DND-41 (cell line): ENCODE results near the gene DARS2.
A peak's percentile ranks its signal among the peaks of the same experiment; 100 is the strongest.

ENCODE experiments used
- ATAC-seq: fragments of 200-7000 bp; cut with Tn5 transposase; 3 replicates; pipeline ENCODE4 v1.9.1; 2021; ENCODE audit warnings: low read depth; ENCODE audit not compliant: insufficient read depth
- DNase-seq: peaks from one replicate; pipeline ENCODE4 v3.0.0-alpha.2; 2020
- H2AFZ ChIP-seq: 2 replicates; pipeline ENCODE4 v1.6.0; 2012; ENCODE audit warnings: low read depth, low read length
- H3K27ac ChIP-seq: 2 replicates; pipeline ENCODE4 v1.5.1; 2012; ENCODE audit warnings: low read length, inconsistent platforms
- H3K27me3 ChIP-seq: fragments of 200-600 bp; sonication (generic); 2 replicates; pipeline ENCODE4 v1.6.0; 2012; ENCODE audit warnings: low read length, mild to moderate bottlenecking, inconsistent platforms; ENCODE audit not compliant: insufficient read depth, poor library complexity
- H3K36me3 ChIP-seq: 2 replicates; pipeline ENCODE4 v1.5.1; 2012; ENCODE audit warnings: low read length, inconsistent platforms; ENCODE audit not compliant: insufficient read depth
- H3K4me1 ChIP-seq: 2 replicates; pipeline ENCODE4 v1.5.1; 2012; ENCODE audit warnings: mild to moderate bottlenecking, low read length; ENCODE audit not compliant: insufficient read depth
- H3K4me2 ChIP-seq: 2 replicates; pipeline ENCODE4 v1.6.0; 2012; ENCODE audit warnings: mild to moderate bottlenecking, moderate library complexity, low read length, inconsistent platforms; ENCODE audit not compliant: insufficient read depth
- H3K4me3 ChIP-seq, 2 experiments: fragments of 200-600 bp in 1 of 2; shearing (Covaris generic) in 1 of 2; 2 replicates each; pipeline ENCODE4 v1.5.1; 2012 to 2016; ENCODE audit warnings: inconsistent platforms in 2 of 2, low read length in 2 of 2, mild to moderate bottlenecking in 2 of 2, low read depth in 1 of 2, moderate library complexity in 1 of 2
- H3K79me2 ChIP-seq: 2 replicates; pipeline ENCODE4 v1.6.0; 2012; ENCODE audit warnings: low read length, inconsistent platforms; ENCODE audit not compliant: insufficient read depth
- H3K9ac ChIP-seq: 2 replicates; pipeline ENCODE4 v1.6.0; 2012; ENCODE audit warnings: low read depth, mild to moderate bottlenecking, inconsistent platforms, low read length, moderate library complexity
- H3K9me3 ChIP-seq: 2 replicates; pipeline ENCODE4 v1.5.1; 2012; ENCODE audit warnings: low read length, moderate library complexity, mild to moderate bottlenecking, inconsistent platforms; ENCODE audit not compliant: insufficient read depth, severe bottlenecking
- H4K20me1 ChIP-seq: 2 replicates; pipeline ENCODE4 v1.6.0; 2012; ENCODE audit warnings: low read length; ENCODE audit not compliant: insufficient read depth
- CTCF ChIP-seq: IDR thresholded peaks from 2 replicates; pipeline ENCODE4 v1.5.1; 2012; ENCODE audit warnings: borderline replicate concordance, low read length, moderate library complexity, mild to moderate bottlenecking; ENCODE audit not compliant: poor library complexity, severe bottlenecking; ENCODE audit errors: extremely low read depth
- EZH2 ChIP-seq: IDR thresholded peaks from 3 replicates; pipeline ENCODE4 v1.6.1; 2012; ENCODE audit warnings: borderline replicate concordance, low read depth, mild to moderate bottlenecking, moderate library complexity, low read length, inconsistent platforms; ENCODE audit not compliant: severe bottlenecking

Gene DARS2

GRCh38 chr1:173823781-173824314, 625 bp upstream of the DARS2 start:
- H2AFZ ChIP-seq: peak overlapping the region; percentile 93
- ATAC-seq (peak; percentile 69), DNase-seq (no peak)
- H3K36me3 ChIP-seq: peaks cover 33% of the 10 kb centered on the region
- peak overlapping the region; percentile 88 for H3K9ac ChIP-seq
- H3K4me2 ChIP-seq: peak overlapping the region; percentile 82
- no peaks in the 10 kb centered on the region for H3K27me3 ChIP-seq
- TF ChIP-seq EZH2 (no peak), CTCF (peak; percentile 13)
- no peaks in the 10 kb centered on the region for H3K9me3 ChIP-seq
- peak overlapping the region; percentile 99 for H3K27ac ChIP-seq
- no peaks in the 10 kb centered on the region; the same call in 1 of the 2 replicates for H4K20me1 ChIP-seq
- H3K79me2 ChIP-seq: peaks cover 93% of the 10 kb centered on the region
- peak overlapping the region; percentile 83 to 88 for H3K4me3 ChIP-seq
- peaks cover 64% of the 10 kb centered on the region for H3K4me1 ChIP-seq

- H4K20me1 ChIP-seq: no peaks in the 10 kb centered on the region
- peaks cover 43% of the 10 kb centered on the region for H3K4me1 ChIP-seq
- no peak overlapping the region for H3K4me3 ChIP-seq
- TF ChIP-seq CTCF: no peak
- no peak for TF ChIP-seq EZH2
- ATAC-seq (no peak), DNase-seq (no peak)
- peaks cover 58% of the 10 kb centered on the region for H3K79me2 ChIP-seq
- H3K9me3 ChIP-seq: no peaks in the 10 kb centered on the region
- no peak overlapping the region for H2AFZ ChIP-seq
- H3K27ac ChIP-seq: no peak overlapping the region
- H3K4me2 ChIP-seq: peak overlapping the region; percentile 88
- peaks cover 30% of the 10 kb centered on the region for H3K36me3 ChIP-seq
- H3K9ac ChIP-seq: no peak overlapping the region
- H3K27me3 ChIP-seq: no peaks in the 10 kb centered on the region
These were observed 3.1 kb downstream of the DARS2 start for GRCh38 chr1:173827611-173828010.

DNA sequence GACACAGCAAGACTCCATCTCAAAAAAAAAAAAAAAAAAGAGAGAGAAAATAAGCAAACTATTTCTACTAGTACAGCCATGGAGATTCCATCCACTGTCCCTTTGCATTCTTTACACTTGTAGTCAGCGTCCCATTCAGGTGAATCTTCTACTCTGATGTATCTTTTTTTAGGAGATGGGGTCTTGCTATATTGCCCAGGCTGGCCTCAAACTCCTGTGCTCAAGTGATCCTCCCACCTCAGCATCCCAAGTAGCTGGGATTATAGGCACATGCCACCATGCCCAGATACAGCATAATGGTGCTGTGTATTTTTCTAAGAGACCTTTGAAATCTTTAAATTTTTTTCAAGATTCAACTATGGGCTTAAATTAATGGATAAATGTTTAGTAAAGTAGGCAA, 8.3 kb downstream of the DARS2 start:
- H3K4me3 ChIP-seq: no peak overlapping the region
- H2AFZ ChIP-seq: no peak overlapping the region
- peaks cover 8% of the 10 kb centered on the region; the same call in 1 of the 2 replicates for H3K4me1 ChIP-seq
- TF ChIP-seq EZH2 (no peak), CTCF (no peak)
- H3K79me2 ChIP-seq: peaks cover 12% of the 10 kb centered on the region; the same call in 1 of the 2 replicates
- no peak overlapping the region for H3K4me2 ChIP-seq
- H3K9ac ChIP-seq: no peak overlapping the region
- H3K36me3 ChIP-seq: peaks cover 65% of the 10 kb centered on the region
- H3K27ac ChIP-seq: no peak overlapping the region
- ATAC-seq (no peak), DNase-seq (no peak)
- no peaks in the 10 kb centered on the region for H4K20me1 ChIP-seq
- no peaks in the 10 kb centered on the region for H3K9me3 ChIP-seq
- no peaks in the 10 kb centered on the region for H3K27me3 ChIP-seq
